Measurements from ENCODE around the gene SLC44A1.

The SLC44A1 gene

DNA sequence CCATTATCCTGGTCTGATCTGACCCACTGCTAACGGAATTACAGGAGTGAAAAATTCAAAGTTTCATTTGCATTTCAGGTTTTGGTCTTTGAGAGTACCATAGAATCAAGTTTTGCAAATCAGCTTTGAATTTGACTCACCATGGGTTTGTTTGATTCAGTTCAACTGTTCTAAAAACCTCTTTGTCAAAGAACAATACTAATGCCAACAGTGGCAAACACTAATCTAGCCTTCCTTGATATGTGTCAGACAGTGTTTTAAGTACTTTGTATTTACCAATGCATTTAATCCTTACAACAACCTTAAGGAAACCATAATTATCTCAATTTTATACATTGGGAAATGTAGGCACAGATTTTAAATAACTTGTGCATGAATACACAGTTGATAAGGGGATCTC, 193.3 kb downstream of the SLC44A1 start:
- DNase-seq, result no peak

DNA sequence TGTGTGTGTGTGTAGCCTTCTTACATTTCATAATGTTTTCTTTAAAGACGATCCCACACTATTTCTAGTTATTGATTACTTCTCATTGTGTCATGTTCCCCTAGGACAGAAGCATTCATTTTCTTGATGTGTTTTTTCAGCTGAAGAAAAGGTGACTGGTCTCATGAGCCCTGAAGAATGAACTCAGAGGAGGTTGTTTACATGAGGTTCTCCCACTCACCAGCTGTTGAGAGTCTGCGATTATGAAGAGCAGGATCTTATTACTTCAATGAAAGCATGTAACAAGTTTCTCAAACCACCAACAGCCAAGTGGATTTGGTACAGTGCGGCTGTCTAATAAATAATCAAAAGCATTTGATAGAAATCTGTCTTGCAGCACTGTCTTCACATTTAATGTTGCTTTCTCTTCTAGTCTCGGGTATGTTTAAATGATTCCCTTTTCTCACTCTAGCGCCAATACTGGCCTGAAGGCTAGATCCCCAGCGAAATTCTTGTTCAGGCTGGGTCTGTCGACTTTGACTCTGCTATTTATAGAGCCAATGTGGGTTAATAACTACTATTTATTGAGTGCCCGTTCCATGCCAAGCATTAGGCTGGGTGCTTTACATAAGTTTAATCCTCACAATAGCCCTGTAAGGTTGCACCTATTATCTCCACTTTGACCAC, 193.8 kb downstream of the SLC44A1 start:
- peak; percentile 63 for DNase-seq

DNA sequence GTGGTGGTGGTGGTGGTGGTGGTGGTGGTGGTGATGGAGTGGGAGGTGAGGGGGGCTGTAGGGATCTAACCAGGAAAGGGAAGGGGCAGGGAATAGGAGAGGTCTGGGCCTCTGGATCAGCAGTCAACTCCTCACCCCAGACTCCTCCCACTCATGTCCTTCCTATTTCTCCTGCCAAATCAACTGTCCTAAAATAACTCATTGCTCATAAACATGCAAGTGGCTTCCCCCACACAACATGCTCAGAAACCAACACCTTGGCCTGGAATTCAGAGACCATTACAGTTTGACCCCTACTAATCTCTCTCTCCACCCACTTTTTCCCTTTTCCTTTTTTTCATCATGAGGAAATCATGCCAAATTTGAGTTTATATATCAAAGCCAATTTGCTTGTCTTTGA, 195.0 kb downstream of the SLC44A1 start:
- no peak for DNase-seq

DNA sequence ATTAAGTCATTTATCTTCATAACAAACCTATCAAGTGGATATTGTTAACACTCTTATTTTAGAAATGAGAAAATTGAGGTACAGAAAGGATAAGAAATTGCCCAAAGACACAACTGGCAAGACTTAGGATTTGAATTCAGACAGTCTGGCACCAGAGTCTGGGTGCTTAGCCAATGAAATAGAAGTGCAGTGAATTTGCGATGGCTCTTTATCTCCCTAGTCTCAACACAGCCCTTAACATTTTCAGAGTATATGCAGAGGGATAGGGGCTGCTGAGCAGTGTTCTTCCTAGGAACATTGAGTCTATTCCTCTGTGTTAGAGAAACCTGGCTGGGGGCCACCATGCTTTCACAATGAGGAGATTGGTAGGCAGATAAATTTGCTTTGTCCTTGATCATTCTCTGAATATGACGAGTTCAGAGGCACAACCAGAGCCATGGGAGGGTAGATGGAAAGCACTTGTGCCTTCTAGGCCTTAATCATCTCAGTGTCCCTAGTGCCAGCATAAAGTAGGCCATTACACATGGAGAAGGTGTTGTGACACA, 197.2 kb downstream of the SLC44A1 start:
- DNase-seq, result no peak

DNA sequence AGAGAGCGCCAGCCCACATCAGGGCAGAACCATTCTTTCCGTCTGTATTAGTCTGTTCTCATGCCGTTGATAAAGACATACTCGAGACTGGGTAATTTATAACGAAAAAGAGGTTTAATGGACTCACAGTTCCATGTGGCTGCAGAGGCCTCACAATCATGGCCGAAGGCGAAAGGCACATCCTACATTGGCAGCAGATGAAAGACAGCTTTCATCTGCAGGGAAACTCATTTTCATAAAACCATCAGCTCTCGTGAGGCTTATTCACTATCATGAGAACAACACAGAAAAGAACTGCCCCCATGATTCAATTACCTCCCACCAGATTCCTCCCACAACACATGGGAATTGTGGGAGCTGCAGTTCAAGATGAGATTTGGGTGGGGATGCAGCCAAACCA, 198.7 kb downstream of the SLC44A1 start:
- no peak for DNase-seq

DNA sequence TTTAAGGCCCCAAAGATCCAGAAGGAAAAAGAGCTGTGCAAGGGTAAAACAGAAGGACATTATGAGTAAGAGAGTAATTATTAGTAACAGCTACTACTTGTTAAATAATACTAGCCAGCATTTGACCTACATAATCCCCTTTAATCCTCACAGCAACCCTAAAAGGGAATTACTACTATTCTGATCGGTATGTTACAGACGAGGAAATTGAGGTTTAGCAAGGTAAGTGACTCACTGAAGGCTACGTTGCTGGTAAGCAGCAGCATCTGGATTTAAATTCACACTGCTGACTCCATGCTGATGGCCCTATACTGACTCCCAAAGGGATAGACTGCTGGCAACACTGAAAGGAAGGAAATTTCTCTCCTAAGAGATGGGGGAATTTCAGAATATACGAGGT, 199.7 kb downstream of the SLC44A1 start:
- peak; percentile 76 for DNase-seq

DNA sequence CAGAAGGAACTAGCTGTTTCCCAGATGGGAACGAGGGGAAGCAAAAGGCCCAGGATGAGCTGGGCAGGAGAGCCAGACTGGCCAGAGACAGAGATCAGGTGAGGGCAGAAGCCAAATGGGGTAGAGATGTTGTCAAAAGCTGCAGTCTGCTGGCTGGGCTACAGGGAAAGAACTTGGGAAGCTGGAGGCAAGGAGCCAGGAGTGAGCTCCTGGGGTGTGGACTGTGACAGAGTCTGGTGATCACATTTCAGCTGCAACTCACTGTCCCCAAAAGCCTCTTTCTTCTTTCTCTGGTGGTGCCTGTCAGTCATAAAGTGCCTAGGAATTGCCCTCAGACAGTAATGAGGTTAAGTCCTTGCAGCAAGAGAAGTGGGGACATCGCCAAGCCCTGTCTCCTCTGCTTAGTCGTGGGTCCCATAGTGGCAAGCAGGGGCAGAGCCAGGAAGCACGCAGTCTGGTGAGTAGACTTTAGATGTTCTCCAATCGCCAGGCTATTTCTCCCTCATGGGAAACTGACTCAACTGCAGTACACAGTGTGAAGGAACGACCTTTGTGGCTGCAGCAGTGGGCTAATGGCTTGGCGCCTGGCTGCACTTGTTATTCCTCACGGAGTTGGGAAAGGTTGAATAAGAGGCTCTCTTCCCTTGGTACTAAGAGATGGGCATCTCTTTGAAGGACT, 200.9 kb downstream of the SLC44A1 start:
- DNase-seq, result no peak

DNA sequence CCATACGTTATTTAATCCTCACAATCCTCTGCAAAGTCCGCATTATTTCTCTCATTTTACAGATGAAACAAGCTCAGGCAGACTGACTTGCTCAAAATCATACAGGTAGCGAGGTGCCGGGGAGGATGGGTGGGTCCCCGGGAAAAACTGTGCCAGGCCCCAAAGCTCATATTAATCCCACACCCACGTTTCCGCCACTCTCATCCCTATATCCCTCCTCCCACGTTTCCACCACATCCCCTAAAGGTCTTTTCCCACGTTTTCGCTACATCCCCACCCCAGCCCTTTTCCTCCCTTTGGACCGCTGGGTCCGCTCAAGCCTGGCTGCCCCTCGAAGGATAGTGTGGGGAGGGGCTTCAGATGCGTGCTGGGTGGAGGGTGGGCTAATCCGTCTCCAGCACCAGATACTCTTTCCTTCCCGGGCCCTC, 202.9 kb downstream of the SLC44A1 start:
- DNase-seq, result no peak

DNA sequence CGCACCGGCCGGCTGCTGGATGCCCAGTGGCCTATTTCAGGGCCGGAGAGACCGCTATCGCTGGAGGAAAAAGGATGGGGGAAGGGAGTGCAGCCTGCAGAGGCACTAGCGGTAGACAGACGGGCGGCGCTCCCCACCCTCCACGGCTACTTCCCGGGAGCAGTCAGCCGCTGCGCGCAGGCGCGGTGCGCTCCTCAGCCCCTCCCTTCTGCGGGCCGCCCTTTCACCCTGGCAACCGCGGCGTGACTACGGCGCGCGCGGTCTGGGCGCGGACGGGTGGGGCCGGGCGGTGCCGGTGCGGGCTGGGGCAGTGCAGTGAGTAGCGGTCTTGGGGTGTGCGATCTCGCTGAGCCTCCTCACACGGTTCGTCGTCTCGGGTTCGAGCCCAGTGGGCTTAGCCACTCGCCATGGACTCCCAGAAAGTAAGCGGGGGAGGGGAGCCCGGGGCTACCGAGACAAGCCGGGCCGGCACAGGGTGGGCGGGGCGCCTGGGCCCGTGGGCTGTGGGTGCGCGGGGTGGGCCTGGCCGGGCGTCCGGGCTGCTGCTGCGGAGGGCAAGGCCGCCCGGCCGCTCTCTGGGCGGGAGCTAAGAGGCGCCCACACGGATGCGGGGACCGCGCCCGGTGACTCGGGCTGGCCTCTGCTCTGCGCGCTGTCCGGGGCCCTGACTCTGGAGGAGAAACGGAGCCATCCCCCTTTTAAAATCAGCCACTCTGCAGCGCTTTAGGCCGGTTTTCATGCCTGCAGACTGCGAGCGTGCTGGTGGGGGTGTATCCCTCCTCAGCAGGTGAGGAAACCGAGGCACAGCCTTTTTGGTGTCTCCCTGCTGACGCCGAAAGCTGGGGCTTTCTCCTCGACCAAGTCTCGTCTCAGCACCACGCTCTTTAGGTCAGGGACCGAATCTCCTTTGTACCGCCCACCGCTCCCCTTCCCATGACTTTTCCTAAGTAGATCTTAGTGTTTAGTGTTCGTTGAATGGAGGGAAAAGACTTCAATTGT, 203.7 kb downstream of the SLC44A1 start, which contains the start of gene FSD1L:
Gene FSD1L (plus strand): TSS at position 221 of the 999 bp plus-strand sequence. CDS start 187 bp downstream, at position 408.
- peak; percentile 91 for DNase-seq

DNA sequence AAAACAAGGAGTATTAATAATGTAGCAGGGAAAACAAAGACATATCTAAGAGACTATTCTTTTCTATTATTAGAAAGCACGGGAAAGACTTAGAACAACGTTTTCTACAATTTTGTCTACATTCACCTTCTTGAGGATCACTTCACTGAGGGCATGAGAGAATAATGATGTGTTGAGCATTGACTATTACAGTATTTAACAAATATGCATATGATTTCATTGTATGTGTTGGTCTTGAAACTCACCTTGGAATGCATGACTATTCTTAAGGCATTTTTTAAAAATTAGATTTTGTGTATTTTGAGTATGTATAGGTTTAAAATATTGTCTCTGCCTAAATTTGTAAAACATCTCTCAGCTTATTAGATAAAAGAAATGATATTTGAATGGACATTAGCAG, 204.6 kb downstream of the SLC44A1 start:
- DNase-seq, result peak; percentile 39

DNA sequence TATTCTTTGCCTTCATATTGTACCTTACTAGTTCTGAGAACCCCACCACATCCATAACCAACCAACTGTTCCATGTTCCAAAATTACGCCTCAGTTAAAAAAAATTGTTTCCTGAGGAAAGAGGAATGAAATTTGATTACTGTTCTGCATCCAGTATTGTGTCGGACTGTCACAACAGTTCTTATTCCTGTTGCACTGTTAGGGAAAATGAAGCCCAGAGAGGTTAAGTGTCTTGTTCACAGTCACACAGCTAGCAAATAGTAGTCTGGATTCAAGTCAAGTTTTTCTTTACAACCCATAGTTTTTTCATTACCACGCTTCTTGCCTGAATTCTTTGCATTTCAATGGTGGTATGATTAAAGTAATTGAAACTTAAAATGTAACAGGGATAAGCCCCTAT, 207.7 kb downstream of the SLC44A1 start:
- no peak for DNase-seq

DNA sequence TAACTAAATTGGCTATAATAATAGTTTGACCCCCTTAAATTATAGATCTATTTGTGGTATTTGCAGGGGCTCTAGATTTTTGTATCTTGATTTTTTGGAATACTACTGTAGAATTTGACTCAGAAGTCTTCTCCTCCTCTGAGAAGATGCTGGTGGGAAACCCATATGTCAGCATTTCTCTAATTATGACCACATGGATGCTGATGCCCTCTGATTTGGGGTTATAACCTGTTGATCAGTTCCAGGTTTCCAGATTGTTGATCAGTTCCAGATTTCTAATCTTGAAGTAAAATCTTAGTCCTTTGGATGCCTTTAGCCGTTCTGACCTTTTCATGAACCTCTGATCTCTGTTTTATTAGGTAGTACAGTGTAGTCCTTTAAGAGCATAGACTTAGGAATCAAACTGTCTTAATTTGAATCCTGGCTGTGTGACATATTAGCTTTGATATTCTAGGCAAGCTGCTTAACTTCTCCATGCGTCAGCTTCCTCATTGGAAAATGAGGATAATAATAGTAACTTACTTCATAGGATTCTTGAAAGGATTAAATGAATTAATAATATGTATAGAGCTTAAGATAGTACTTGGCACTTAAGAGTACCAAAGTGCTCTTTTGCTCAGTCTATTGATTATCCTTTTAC, 211.5 kb downstream of the SLC44A1 start:
- no peak for DNase-seq

DNA sequence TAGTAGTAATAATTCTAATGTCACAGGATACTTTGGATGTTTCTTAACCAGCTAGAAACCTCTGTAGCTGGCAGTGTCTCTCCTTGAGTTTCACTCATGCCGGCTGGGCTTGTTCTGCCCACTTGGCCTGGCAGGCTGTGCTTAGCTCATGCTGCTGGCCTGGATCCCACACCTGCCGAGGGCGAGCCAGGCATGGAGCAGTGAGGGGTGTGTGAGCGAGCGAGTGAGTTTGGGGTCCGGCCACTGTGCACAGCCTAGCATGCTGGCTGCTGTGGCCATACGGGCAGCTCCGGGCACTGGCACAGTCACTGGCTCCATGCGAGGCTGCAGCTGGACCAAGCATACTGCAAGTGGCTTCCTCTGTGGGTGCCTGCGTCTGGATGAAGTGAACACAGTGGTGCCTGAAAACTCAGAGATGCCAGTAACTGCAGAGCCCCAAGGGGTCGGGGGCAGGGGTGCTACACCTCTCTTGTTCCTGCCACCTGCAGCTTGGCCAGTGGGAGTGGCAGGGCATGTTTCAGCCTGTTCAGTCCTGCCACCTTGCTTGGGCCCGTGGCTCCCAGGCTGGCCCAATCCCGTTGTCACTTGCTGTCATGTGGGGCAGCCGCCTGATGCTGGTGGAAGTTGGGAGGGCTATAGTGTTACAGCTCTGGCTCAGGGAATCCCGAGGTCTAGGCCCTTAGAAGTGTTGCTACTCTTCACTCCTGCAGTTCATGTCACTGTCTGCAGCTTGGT, 213.3 kb downstream of the SLC44A1 start:
- DNase-seq, result no peak

DNA sequence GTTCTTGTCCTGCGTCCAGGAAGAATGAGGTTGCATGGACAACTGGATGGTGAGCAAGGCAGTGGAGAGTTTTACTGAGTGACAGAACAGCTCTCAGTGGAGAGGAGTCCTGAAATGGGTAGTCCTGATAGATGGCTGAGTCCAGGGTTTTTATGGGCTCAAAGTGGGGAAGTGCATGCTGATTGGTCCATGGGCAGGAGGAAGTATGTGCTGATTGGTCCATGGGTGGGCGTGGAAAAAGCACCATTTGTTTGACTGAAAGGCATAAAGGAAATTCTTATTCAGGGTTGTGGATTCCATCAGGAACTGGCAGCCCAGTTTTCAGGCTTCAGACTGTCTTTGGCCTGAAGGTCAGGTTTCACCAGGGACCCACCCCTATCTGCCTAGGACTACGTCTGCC, 214.0 kb downstream of the SLC44A1 start:
- no peak for DNase-seq

DNA sequence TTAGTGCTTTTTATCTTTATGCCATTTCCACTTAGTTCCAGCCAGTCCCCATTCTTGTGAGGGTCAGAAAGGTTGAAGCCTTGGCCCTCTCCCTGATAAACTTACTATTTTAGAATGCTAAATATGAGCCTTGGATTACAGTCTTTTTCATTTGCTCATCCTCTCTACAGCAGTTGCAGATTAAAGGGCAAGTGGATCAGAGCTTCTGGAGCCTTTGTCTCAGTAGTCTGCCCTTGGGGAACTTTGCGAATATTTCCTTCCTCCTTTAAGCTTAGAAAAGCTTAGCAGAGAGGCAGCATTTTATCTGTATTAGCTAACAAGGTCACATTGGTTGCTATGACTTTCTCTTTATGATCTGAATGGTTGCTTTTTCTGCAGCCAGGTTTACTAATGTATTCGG, 214.9 kb downstream of the SLC44A1 start:
- DNase-seq, result no peak

DNA sequence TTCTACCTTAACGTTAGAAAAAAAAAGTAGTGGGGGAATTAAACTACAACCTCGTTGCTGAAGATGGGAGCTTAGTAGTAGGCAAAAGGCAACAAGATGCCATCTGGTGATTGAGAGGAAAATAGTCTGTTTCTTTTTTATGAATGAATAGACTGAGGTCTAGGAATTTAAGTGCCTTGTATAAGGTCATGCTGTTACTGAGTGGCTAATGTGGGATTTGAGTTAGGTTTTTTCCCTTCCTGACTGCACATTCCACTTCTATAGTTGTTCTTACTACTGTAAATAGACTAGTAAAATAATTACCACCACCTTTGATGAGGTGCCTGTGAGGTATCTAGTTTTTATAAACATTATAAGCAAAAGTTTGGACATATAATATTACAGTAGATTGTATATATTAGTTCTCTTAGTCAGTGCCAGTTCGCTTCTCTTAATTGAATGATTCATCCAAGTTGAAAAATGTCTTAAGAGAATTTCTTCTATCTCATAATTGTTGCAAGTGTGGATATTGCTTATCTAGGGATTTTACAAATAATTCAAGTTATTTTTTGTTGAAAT, 222.5 kb downstream of the SLC44A1 start:
- peak; percentile 12 for DNase-seq

DNA sequence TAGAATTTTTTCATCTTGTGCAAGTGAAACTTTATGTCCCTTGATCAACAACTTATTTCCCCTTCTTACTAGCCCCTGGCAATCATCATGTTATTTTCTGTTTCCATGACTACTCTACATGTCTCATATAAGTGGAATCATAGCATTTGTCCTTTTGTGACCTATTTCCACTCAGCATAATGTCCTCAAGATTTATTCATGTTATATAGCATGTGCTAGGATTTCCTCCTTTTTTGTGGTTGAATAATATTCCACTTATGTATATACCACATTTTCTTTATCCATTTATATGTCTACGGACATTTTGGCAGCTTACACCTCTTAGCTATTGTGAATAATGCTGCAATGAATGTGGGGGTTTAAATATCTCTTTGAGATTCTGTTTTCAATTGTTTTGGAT, 224.4 kb downstream of the SLC44A1 start:
- DNase-seq, result no peak

DNA sequence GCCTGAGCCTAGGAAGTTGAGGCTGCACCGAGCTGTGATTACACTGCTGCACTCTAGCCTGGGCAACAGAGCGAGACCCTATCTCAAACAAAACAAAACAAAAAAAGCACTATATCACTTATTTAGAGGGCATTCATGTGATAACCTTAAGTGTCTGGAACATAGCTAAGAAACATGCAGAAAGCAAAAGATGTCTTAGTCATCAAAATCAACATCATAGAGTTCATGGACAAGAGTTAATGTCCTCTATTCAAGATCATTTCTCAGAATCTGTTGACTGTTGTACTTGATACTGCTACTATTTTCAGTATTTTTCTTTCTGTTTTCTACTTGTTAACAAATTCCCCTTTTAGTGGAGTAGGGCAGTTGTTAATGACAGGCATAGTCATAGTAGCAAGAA, 228.8 kb downstream of the SLC44A1 start:
- DNase-seq, result no peak

DNA sequence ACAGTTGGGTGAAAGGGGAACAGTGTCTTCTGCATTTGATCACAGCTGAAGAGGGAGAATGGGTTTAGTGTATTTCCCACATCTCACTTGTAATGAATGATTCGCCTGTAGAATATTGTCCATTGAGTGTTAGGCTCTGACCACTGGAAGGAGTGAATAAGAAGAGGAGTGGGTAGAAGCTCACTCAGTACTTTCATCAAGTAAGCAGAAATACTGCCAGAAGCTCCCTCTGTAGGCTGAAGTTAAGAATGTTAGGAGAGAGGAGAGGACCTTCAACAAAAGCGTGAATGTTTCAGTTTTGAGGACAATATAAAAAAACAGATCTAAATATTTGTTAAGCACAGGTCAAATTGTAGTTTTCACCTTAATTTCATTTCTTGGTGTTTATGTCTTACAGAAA, 230.9 kb downstream of the SLC44A1 start:
- peak; percentile 71 for DNase-seq

DNA sequence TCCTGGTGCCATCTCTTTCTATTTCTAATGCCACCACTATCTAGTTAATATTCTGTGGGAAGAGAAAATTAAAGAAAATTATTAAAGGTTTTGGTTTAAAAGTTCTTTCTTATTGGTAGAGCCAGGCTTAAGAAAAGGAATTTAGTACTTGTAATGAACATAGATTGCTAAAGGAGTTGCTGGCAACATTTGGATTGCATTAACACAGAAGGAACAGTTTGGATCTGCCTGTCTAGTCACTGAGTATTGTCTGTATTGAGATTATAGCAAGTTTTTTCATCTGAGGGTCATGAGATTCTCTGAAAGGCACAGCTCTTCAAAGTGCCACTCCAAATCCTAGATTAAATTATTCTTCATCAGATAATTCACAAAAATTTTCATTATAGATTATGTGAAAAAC, 235.4 kb downstream of the SLC44A1 start:
- peak; percentile 14 for DNase-seq

DNA sequence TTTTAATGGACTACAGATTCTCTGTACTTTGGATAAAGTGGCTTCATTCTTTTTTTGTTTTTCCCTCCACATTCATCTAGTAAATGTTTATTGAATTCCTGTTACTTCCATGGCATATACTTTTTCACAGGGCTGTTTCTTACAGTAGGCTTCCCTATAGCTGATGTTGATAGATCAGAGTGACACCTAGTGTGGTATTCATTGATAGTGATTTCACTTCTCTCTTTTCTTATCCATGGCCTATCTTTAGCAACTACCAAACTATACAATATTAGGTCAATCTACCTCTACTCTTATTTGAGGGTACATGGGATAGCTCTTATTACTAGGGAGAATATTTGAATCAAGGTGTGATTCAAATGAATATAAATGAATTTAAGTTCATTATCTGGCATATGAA, 239.2 kb downstream of the SLC44A1 start:
- DNase-seq, result no peak
